Measurements from ENCODE around the gene AIRE.

Gene AIRE

GRCh38 chr21:44294391-44295162, 8.9 kb downstream of the AIRE start:
- no peak for DNase-seq (ENCODE audit: extremely low read depth, low read depth)
- no peak overlapping the region for H3K4me3 ChIP-seq (replicated peaks; ENCODE audit: low read depth, low read length)
- TF ChIP-seq CTCF (IDR thresholded peaks at IDR 0.05; ENCODE audit: low read depth, low read length, missing control alignments), result no peak

GRCh38 chr21:44295163-44295573, 9.5 kb downstream of the AIRE start:
- H3K4me3 ChIP-seq (replicated peaks; ENCODE audit: low read depth, low read length), result no peak overlapping the region
- DNase-seq (ENCODE audit: extremely low read depth, low read depth), result no peak
- no peak for TF ChIP-seq CTCF (IDR thresholded peaks at IDR 0.05; ENCODE audit: low read depth, low read length, missing control alignments)

DNA sequence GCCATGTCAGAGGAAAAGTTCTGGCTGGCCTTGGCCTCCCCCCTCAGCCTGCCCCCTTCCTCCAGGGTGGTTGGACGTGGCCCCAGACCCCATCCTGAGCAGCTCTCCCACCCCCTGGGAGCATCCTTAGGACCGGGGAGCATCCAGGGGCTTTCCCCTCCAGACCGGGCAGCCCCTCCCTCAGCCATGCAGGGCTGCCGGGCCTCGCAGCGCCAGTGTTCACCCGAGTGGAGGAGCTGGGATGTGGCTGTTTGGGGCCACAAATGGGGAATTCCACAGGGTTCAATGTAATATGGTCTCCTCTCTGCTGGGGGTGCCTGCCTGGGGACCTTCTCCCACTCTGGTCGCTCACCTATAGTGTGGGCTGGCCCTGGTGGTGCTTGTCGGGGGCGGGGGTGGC, 10.0 kb downstream of the AIRE start:
- DNase-seq (ENCODE audit: extremely low read depth, low read depth), result no peak
- no peak for TF ChIP-seq CTCF (IDR thresholded peaks at IDR 0.05; ENCODE audit: low read depth, low read length, missing control alignments)
- H3K4me3 ChIP-seq (replicated peaks; ENCODE audit: low read depth, low read length), result no peak overlapping the region

DNA sequence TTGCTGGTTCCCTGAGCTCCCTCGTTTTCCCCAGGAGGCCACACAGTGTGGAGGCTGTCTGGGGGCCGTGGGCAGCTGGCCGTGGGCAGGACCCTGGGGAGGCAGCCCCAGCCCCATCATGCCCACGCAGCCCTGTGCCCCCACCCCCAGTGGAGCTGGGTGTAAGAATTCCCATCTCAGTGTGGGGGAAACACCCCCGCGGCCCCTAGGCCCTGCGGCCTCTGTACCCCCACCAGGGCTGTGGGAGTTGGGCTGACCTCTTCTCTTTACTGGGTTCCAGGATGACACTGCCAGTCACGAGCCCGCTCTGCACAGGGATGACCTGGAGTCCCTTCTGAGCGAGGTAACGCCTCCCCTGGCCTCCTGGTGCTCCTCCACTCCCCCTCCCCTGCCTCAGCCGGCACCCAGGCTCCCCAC, 10.4 kb downstream of the AIRE start:
- no peak overlapping the region for H3K4me3 ChIP-seq (replicated peaks; ENCODE audit: low read depth, low read length)
- TF ChIP-seq CTCF (IDR thresholded peaks at IDR 0.05; ENCODE audit: low read depth, low read length, missing control alignments), result no peak
- DNase-seq (ENCODE audit: extremely low read depth, low read depth), result no peak

DNA sequence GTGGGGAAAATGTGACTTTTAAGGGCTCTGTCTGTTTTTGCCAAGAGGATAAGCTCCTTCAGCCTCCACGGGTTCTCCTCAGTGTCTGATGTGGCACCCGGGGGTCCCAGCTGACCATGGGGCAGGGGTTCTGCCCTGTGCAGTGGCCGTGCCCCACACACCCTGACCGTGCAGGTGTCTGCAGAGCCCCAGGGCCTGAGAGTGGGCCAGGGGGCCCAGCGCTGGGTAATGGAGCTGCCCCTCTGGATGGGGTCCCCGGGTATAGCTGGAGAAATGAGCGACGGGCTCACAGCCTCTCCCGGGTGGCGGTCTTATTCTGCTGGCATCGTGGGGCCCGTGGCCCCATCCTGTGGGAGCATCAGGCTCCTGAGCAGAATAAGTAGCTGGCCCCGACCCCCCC, 11.2 kb downstream of the AIRE start:
- TF ChIP-seq CTCF (IDR thresholded peaks at IDR 0.05; ENCODE audit: low read depth, low read length, missing control alignments), result no peak
- H3K4me3 ChIP-seq (replicated peaks; ENCODE audit: low read depth, low read length), result no peak overlapping the region
- no peak for DNase-seq (ENCODE audit: extremely low read depth, low read depth)

- peak; percentile 81 for TF ChIP-seq CTCF (IDR thresholded peaks at IDR 0.05; ENCODE audit: low read depth, low read length, missing control alignments)
- DNase-seq (ENCODE audit: extremely low read depth, low read depth), result peak; percentile 55
These were observed 12.0 kb downstream of the AIRE start for GRCh38 chr21:44297525-44298290.

More at GRCh38 chr21:44297525-44298290, 12.0 kb downstream of the AIRE start:
- H3K4me3 ChIP-seq (replicated peaks; ENCODE audit: low read depth, low read length), result no peak overlapping the region
